NCI-H82 treated with DMSO at 0.1 percent for 48 hours (cell line): ENCODE measurements around the gene SLC12A7.
A peak's percentile ranks its signal among the peaks of the same experiment; 100 is the strongest.

Experiments
- DNase-seq: peaks from one replicate; lab custom pipeline; 2025; ENCODE audit not compliant: unreplicated experiment; lab: John Stamatoyannopoulos, UW

The SLC12A7 gene

GRCh38 chr5:1112596-1113331 lies 901 bp upstream of the SLC12A7 start:
- no peak for DNase-seq

DNA sequence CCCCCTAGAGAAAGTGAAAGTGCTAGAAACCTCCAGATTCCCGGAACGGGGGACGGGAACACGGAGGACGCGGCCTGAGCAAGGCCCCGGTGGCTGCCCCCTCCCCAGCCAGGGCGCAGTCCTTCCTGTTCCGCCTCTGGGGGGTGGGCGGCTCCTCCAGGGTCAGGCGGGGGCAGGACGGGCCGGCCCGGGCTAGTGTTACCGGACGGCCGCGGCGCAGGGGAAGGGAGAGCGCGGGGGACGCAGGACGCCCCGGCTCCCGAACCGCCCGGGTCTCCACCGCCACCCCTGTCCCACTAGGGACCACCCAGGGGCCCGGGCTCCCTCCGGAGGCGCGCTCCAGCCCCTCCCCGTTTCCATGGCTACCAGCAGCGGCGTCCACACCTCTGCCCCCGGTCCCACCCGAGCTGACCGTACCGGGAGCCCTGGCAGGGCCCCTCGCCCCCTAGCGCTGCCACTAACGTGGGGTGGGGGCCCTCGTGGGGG lies 579 bp downstream of the SLC12A7 start:
- DNase-seq: no peak

DNA sequence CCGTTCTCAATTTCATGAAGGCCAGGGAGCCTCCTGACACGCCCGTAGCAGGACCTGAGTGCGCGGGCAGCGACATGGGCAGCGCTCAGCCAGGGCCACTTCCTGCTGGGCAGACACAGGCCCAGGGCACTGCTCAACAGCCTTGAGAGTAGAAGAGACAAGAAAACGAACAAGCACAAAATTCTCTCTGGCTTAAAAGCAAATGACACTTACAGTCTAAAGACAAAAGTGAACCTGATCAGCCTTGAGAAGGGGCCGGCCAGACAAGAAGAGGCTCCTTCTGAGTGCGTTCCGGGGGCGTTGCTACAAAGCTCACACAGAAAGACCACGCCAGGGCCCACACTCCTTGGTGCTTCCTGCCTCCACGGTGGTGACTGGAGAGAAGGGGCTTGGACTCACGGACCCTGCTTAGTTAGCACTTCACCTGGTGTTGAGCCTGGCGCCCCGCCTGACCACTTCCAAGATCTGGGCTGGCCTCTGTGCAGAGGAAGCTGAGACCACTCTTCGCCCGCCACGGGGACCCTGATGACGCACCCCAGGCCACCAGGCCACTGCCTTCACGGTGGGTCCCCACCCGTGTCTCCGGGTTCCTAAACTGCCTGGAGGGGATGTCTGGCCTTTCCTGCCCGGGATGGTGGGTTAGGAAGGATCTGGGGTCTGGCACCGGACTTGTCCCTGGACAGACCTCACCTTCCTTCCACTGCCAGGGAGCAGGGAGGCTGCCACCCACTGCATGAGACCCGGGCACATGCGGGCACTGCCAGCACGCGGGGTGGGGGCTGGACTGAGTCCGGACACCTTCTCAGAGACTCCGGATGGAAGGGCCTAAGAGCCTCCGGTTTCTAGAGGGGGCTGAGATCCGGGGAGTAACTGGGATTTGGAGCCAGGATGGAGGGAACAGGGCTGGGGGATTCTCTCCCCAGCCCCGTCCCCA lies 1.3 kb downstream of the SLC12A7 start:
- DNase-seq: no peak

GRCh38 chr5:1109542-1110306 lies 2.1 kb downstream of the SLC12A7 start:
- DNase-seq: no peak

- DNase-seq: no peak
Measured at GRCh38 chr5:1108865-1109174, 3.0 kb downstream of the SLC12A7 start.

- DNase-seq: no peak
Measured at GRCh38 chr5:1108023-1108864, 3.6 kb downstream of the SLC12A7 start.

GRCh38 chr5:1107167-1108022 lies 4.5 kb downstream of the SLC12A7 start:
- no peak for DNase-seq

GRCh38 chr5:1106385-1107166 lies 5.3 kb downstream of the SLC12A7 start:
- no peak for DNase-seq

DNA sequence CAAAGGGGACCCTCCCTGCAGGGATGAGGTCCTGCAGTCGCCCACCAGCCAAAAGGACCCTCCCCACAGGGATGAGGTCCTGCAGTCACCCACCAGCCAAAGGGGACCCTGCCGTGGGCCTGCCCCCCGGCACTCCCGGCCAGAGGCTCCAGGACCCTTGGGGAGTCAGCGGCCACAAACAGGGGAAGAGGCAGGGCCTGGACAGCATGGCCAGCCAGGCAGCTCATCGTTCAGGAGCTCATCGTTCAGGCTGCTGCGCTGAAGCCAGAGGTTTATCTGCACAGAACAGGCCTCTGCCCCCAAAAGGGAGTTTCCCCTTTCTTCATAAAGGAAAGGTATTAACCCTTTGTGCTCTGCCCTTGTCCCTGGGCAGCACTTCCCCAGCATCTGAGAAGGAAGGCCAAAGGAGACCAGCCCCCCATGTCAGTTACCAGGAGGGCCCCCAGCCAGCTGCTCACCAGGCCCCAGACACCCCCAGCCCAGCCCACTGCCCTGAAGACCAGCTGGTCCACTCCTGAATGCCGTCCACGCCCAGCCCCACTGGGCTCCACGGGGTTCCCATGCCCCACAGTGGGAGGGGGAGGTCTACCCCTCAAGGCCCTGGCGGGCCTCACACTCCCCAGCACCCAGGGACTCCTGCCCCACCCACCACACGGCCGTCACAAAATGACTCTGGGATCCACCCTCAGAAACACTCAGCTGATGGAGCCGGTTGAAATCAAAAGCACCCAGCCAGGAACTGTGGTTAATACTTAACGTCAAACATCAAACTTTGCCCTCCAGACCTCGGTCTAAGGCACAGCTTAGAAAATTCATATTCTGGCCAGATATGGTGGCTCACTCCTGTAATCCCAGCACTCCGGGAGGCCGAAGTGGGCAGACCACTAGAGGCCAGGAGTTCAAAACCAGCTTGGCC lies 6.3 kb downstream of the SLC12A7 start:
- DNase-seq: no peak

DNA sequence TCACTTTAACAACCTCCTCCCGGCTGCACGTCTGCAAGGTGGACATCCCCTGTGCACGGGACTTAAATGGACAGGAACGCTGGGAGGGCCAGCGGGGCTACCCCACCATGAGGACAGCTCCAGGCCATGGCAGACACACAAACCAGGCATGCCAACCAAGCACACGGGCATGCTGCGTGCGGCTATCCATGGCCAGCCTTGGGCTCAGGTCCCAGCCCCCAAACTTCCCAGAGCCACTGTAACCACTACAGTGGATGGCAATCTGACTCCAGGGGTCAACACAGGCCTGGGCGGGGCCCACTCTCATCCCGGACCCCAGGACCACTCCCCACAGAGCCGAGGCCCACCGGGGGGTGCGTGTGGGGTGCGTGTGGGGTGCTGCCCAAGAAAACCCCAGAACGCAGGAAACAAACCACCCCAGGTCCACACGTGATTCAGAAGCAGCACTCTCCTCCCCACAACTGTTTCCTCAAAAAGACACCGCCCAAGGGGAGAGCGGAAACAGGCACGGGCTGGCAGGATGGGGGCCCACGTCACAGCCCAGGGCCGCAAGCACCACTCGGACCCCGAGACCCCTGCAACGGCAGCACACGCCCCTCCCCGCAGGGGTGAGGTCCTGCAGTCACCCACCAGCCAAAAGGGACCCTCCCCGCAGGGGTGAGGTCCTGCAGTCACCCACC lies 7.4 kb downstream of the SLC12A7 start:
- no peak for DNase-seq

GRCh38 chr5:1103505-1104326 lies 8.1 kb downstream of the SLC12A7 start:
- no peak for DNase-seq

GRCh38 chr5:1103093-1103492 lies 8.8 kb downstream of the SLC12A7 start:
- DNase-seq: no peak

- peak; percentile 3 for DNase-seq
Measured at GRCh38 chr5:1101961-1102713, 9.7 kb downstream of the SLC12A7 start.

DNA sequence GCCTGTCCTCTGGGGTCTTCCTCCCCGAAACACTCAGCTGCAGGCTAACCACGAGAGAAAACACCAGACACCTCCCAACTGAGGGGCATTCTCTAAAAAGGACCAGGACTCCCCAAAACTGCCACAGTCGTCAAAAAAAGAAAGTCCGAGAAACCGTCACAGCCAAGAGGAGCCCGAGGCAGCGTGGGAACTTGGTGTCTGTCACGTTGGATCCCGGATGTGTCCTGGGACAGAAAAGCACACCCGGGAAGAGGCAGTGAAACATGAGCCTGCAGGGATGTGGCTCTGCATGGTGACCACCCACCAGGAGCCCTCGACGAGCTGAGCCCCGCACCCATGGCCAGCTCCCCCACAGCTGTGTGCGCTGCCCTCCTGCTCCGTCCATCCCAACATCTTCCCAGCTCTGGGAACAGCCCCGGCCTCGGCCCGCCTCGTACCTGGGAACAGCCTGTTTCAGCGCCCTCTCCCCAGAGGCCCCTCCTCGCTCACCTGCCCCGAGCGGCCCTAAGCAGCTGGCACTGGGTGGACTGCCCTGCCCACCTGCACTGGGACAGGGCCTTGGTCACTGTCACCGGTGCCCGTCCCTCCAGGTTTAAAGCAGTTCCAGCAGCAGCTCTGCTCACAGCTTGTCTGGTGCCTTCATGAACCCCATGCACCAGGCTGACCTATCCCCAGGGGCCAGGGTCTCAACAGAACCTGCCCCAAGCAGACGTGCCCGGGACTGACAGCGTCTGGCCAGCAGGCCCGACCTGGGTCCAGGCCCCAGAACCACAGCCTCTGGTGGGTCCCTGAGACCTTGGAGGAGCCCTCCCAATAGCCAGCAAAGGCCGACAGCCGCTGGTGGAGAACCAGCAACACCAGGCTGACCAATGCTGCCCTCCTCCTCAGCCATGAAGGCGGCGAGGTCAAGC lies 10.9 kb downstream of the SLC12A7 start:
- DNase-seq: no peak
